Measurements from ENCODE around the gene RIN3. TPM values are rescaled to one million over a fixed set of nuclear protein-coding genes. Genes with fewer than 3 reads are reported as not detected.

Gene RIN3
- total RNA-seq, 1 experiment from 2014 or later: 10.9 TPM

- intact Hi-C loops (cut with micrococcal nuclease; ENCODE audit: unreplicated experiment): no loop called here
- no peak for TF ChIP-seq CTCF (IDR thresholded peaks at IDR 0.05)
- no peak for TF ChIP-seq TCF7L2 (IDR thresholded peaks at IDR 0.05; ENCODE audit: low read depth, low read length)
- no peak for TF ChIP-seq SIN3A (IDR thresholded peaks at IDR 0.05; ENCODE audit: borderline replicate concordance, insufficient read depth, low read depth, low read length)
- no peak for TF ChIP-seq REST (IDR thresholded peaks at IDR 0.05; ENCODE audit: insufficient read depth in 1 of 2, low read depth in 2 of 2, low read length in 1 of 2)
- no peak for TF ChIP-seq POLR2AphosphoS5 (IDR thresholded peaks at IDR 0.05; ENCODE audit: low read depth, low read length)
- BruUV-seq (replicated peaks): no TSS peak
- ChIA-PET CTCF (no interaction called here), POLR2A (no interaction called here)
- Histone ChIP-seq H3K27me3 (ENCODE audit: control insufficient read depth, insufficient read depth, low read length) (no peaks in the 10 kb centered on the region), H3K4me3 (ENCODE audit: low read depth in 2 of 2, low read length in 2 of 2) (no peak overlapping the region), H3K9me3 (ENCODE audit: control insufficient read depth, insufficient read depth, low read depth, low read length) (no peaks in the 10 kb centered on the region), H3K27ac (ENCODE audit: low read length) (no peak overlapping the region), H3K4me1 (ENCODE audit: control insufficient read depth, insufficient read depth, low read length) (no peaks in the 10 kb centered on the region), H3K36me3 (ENCODE audit: control insufficient read depth, insufficient read depth, low read length) (no peaks in the 10 kb centered on the region)
- in situ Hi-C loops (cut with HindIII; ENCODE audit: low pct_unique_long_range_greater_than_20kb, low sequenced_read_pairs): no loop called here
- ATAC-seq (no peak), DNase-seq (ENCODE audit: low read depth, low spot score) (no peak)
Measured at GRCh38 chr14:92652413-92653151, 139.0 kb downstream of the RIN3 start.

GRCh38 chr14:92653162-92653651, 139.6 kb downstream of the RIN3 start:
- no peaks in the 10 kb centered on the region for H3K9me3 ChIP-seq (ENCODE audit: control insufficient read depth, insufficient read depth, low read depth, low read length)
- H3K4me1 ChIP-seq (ENCODE audit: control insufficient read depth, insufficient read depth, low read length): no peaks in the 10 kb centered on the region
- DNase-seq (ENCODE audit: low read depth, low spot score) (no peak), ATAC-seq (no peak)
- in situ Hi-C loops (cut with HindIII; ENCODE audit: low pct_unique_long_range_greater_than_20kb, low sequenced_read_pairs): no loop called here
- no peak overlapping the region for H3K4me3 ChIP-seq (ENCODE audit: low read depth in 2 of 2, low read length in 2 of 2)
- intact Hi-C loops (cut with micrococcal nuclease; ENCODE audit: unreplicated experiment): no loop called here
- no peak overlapping the region for H3K27ac ChIP-seq (ENCODE audit: low read length)
- BruUV-seq (replicated peaks): no TSS peak
- TF ChIP-seq POLR2AphosphoS5 (IDR thresholded peaks at IDR 0.05; ENCODE audit: low read depth, low read length) (no peak), SIN3A (IDR thresholded peaks at IDR 0.05; ENCODE audit: borderline replicate concordance, insufficient read depth, low read depth, low read length) (no peak), TCF7L2 (IDR thresholded peaks at IDR 0.05; ENCODE audit: low read depth, low read length) (no peak), CTCF (IDR thresholded peaks at IDR 0.05) (no peak), REST (IDR thresholded peaks at IDR 0.05; ENCODE audit: insufficient read depth in 1 of 2, low read depth in 2 of 2, low read length in 1 of 2) (no peak)
- CTCF ChIA-PET: no interaction called here
- no peaks in the 10 kb centered on the region for H3K36me3 ChIP-seq (ENCODE audit: control insufficient read depth, insufficient read depth, low read length)
- no peaks in the 10 kb centered on the region for H3K27me3 ChIP-seq (ENCODE audit: control insufficient read depth, insufficient read depth, low read length)
- POLR2A ChIA-PET: no interaction called here

Data from Panc1 (cell line).